Measurements from ENCODE around the gene ST8SIA1. TPM values are rescaled to one million over a fixed set of nuclear protein-coding genes. Genes with fewer than 3 reads are reported as not detected.

Gene ST8SIA1
- total and polyA plus RNA-seq, 2 experiments from 2014 or later = 5.3 to 10.1 TPM

- Histone ChIP-seq H3K36me3 (no peaks in the 10 kb centered on the region), H3K27ac (peak overlapping the region; percentile 62), H3K27me3 (no peaks in the 10 kb centered on the region), H3K4me1 (ENCODE audit: low read depth) (peaks cover 37% of the 10 kb centered on the region), H3K9me3 (ENCODE audit: low read depth) (peaks cover 2% of the 10 kb centered on the region), H3K4me3 (no peak overlapping the region)
- DNase-seq (ENCODE audit: low read depth in 1 of 2, low spot score in 1 of 2) = peak in 1 of 2 donors; percentile 34
- TF ChIP-seq CTCF (IDR thresholded peaks at IDR 0.05; ENCODE audit: low read depth, low read length) = no peak
Measured at GRCh38 chr12:22256605-22257004, 77.9 kb downstream of the ST8SIA1 start.

- no peaks in the 10 kb centered on the region for H3K36me3 ChIP-seq
- peak in 1 of 2 donors; percentile 45 for DNase-seq (ENCODE audit: low read depth in 1 of 2, low spot score in 1 of 2)
- no peak for TF ChIP-seq CTCF (IDR thresholded peaks at IDR 0.05; ENCODE audit: low read depth, low read length)
- peak overlapping the region; percentile 62 for H3K27ac ChIP-seq
- H3K4me3 ChIP-seq = no peak overlapping the region
- H3K4me1 ChIP-seq (ENCODE audit: low read depth) = peaks cover 39% of the 10 kb centered on the region
- H3K9me3 ChIP-seq (ENCODE audit: low read depth) = peaks cover 2% of the 10 kb centered on the region
- no peaks in the 10 kb centered on the region for H3K27me3 ChIP-seq
Measured at GRCh38 chr12:22256041-22256441, 78.5 kb downstream of the ST8SIA1 start.

GRCh38 chr12:22255097-22255496 is 79.4 kb downstream of the ST8SIA1 start:
- no peaks in the 10 kb centered on the region for H3K27me3 ChIP-seq

GRCh38 chr12:22254478-22254877 is 80.0 kb downstream of the ST8SIA1 start:
- TF ChIP-seq CTCF (IDR thresholded peaks at IDR 0.05; ENCODE audit: low read depth, low read length) = no peak
- no peaks in the 10 kb centered on the region for H3K36me3 ChIP-seq
- H3K4me3 ChIP-seq = no peak overlapping the region
- peaks cover 2% of the 10 kb centered on the region for H3K9me3 ChIP-seq (ENCODE audit: low read depth)
- DNase-seq (ENCODE audit: low read depth in 1 of 2, low spot score in 1 of 2) = no peak
- peaks cover 39% of the 10 kb centered on the region for H3K4me1 ChIP-seq (ENCODE audit: low read depth)
- H3K27me3 ChIP-seq = no peaks in the 10 kb centered on the region
- peak overlapping the region; percentile 23 for H3K27ac ChIP-seq

More at GRCh38 chr12:22255097-22255496, 79.4 kb downstream of the ST8SIA1 start:
- DNase-seq (ENCODE audit: low read depth in 1 of 2, low spot score in 1 of 2) = no peak
- Histone ChIP-seq H3K4me3 (no peak overlapping the region), H3K4me1 (ENCODE audit: low read depth) (peaks cover 39% of the 10 kb centered on the region), H3K36me3 (no peaks in the 10 kb centered on the region), H3K27ac (no peak overlapping the region), H3K9me3 (ENCODE audit: low read depth) (peaks cover 2% of the 10 kb centered on the region)
- no peak for TF ChIP-seq CTCF (IDR thresholded peaks at IDR 0.05; ENCODE audit: low read depth, low read length)

GRCh38 chr12:22252057-22252456 is 82.5 kb downstream of the ST8SIA1 start:
- no peak for TF ChIP-seq CTCF (IDR thresholded peaks at IDR 0.05; ENCODE audit: low read depth, low read length)
- Histone ChIP-seq H3K27me3 (no peaks in the 10 kb centered on the region), H3K9me3 (ENCODE audit: low read depth) (peaks cover 2% of the 10 kb centered on the region), H3K4me3 (no peak overlapping the region), H3K4me1 (ENCODE audit: low read depth) (peaks cover 41% of the 10 kb centered on the region), H3K36me3 (no peaks in the 10 kb centered on the region), H3K27ac (no peak overlapping the region)
- DNase-seq (ENCODE audit: low read depth in 1 of 2, low spot score in 1 of 2) = no peak

- H3K27ac ChIP-seq = no peak overlapping the region
- H3K4me3 ChIP-seq = no peak overlapping the region
- peaks cover 46% of the 10 kb centered on the region for H3K4me1 ChIP-seq (ENCODE audit: low read depth)
- H3K36me3 ChIP-seq = no peaks in the 10 kb centered on the region
- TF ChIP-seq CTCF (IDR thresholded peaks at IDR 0.05; ENCODE audit: low read depth, low read length) = no peak
- H3K9me3 ChIP-seq (ENCODE audit: low read depth) = peaks cover 2% of the 10 kb centered on the region
- no peaks in the 10 kb centered on the region for H3K27me3 ChIP-seq
- DNase-seq (ENCODE audit: low read depth in 1 of 2, low spot score in 1 of 2) = no peak
Measured at GRCh38 chr12:22250762-22251161, 83.7 kb downstream of the ST8SIA1 start.
